B cell (primary cell): ENCODE measurements around the gene PTPRT. TPM values are rescaled to one million over a fixed set of nuclear protein-coding genes. Genes with fewer than 3 reads are reported as not detected.

ENCODE experiments used
- ATAC-seq: fragments of 200-7000 bp; cut with Tn5 transposase; one replicate; pipeline ENCODE4 v1.10.0; 2021; ENCODE audit warnings: low read depth, mild to moderate bottlenecking, moderate number of reproducible peaks, moderate library complexity
- CTCF ChIA-PET: fragments of 350-600 bp; sonication (Branson Sonifier 250); formaldehyde crosslinking; loops from one replicate; lab custom pipeline; 2021; ENCODE audit warnings: antibody characterized with exemption, inconsistent platforms; lab: Charles Lee
- POLR2A ChIA-PET: fragments of 350-600 bp; sonication (Branson Sonifier 250); formaldehyde crosslinking; loops from one replicate; lab custom pipeline; 2021; ENCODE audit warnings: antibody characterized with exemption; lab: Charles Lee
- DNase-seq: peaks from one replicate; pipeline ENCODE4 v3.0.0; 2013
- H2AFZ ChIP-seq: 2 replicates; pipeline ENCODE4 v1.6.1; 2012; ENCODE audit warnings: mild to moderate bottlenecking, low read depth, low read length; ENCODE audit not compliant: insufficient read depth, poor library complexity, severe bottlenecking
- H3K27ac ChIP-seq, 2 donors: 1 replicate in 1 of 2; 2 replicates in 1 of 2; pipeline ENCODE4 v1.5.1; 2012 to 2013; ENCODE audit warnings: low read length in 2 of 2, mild to moderate bottlenecking in 2 of 2, moderate library complexity in 1 of 2
- H3K27me3 ChIP-seq, 4 experiments: fragments of 200-600 bp in 1 of 4; sonication (generic) in 1 of 4; replicated peaks in 1 of 4; 1 replicate in 2 of 4; 2 replicates in 2 of 4; pipeline versions ENCODE4 v1.6.1 to v1.7.0; 2013 to 2016; ENCODE audit warnings: low read length in 3 of 4, mild to moderate bottlenecking in 2 of 4, mixed read lengths in 1 of 4, moderate library complexity in 1 of 4; ENCODE audit not compliant: insufficient read depth in 4 of 4, control insufficient read depth in 3 of 4; ENCODE audit errors: control extremely low read depth in 1 of 4
- H3K36me3 ChIP-seq, 2 experiments: replicated peaks in 1 of 2; 1 replicate in 1 of 2; 2 replicates in 1 of 2; pipeline versions ENCODE4 v1.6.1 to v1.7.1; 2013; ENCODE audit warnings: low read length in 1 of 2; ENCODE audit not compliant: insufficient read depth in 2 of 2, control insufficient read depth in 1 of 2; ENCODE audit errors: control extremely low read depth in 1 of 2, extremely low read depth in 1 of 2
- H3K4me1 ChIP-seq, 2 donors: fragments of 200-600 bp in 1 of 2; sonication (generic) in 1 of 2; 1 replicate in 1 of 2; 2 replicates in 1 of 2; pipeline versions ENCODE4 v1.5.1 to v1.6.1; 2013 to 2017; ENCODE audit warnings: low read length in 2 of 2; ENCODE audit not compliant: control insufficient read depth in 2 of 2, insufficient read depth in 2 of 2
- H3K4me2 ChIP-seq: replicated peaks from 2 replicates; pipeline ENCODE3; 2012; ENCODE audit warnings: mild to moderate bottlenecking, low read depth, low read length; ENCODE audit not compliant: poor library complexity, severe bottlenecking
- H3K4me3 ChIP-seq, 5 experiments: fragments of 200-600 bp in 1 of 5; sonication (generic) in 1 of 5; 1 replicate in 3 of 5; 2 replicates in 2 of 5; pipeline versions ENCODE4 v1.5.1 to v1.7.0; 2011 to 2016; ENCODE audit warnings: low read length in 4 of 5, mild to moderate bottlenecking in 4 of 5, low read depth in 2 of 5, control low read depth in 1 of 5, moderate library complexity in 1 of 5; ENCODE audit not compliant: insufficient read depth in 1 of 5; ENCODE audit errors: control extremely low read depth in 1 of 5, extremely low read depth in 1 of 5
- H3K79me2 ChIP-seq: fragments of 200-600 bp; sonication (generic); one replicate; pipeline ENCODE4 v1.6.0; 2016; ENCODE audit warnings: low read length; ENCODE audit not compliant: control insufficient read depth, insufficient read depth
- H3K9ac ChIP-seq: fragments of 200-600 bp; sonication (generic); 2 replicates; pipeline ENCODE4 v1.6.1; 2017; ENCODE audit warnings: mild to moderate bottlenecking, low read length, moderate library complexity
- H3K9me3 ChIP-seq, 3 donors: one replicate each; pipeline versions ENCODE4 v1.6.1 to v1.7.1; 2013; ENCODE audit warnings: low read length in 2 of 3; ENCODE audit not compliant: control insufficient read depth in 2 of 3, insufficient read depth in 1 of 3; ENCODE audit errors: control extremely low read depth in 1 of 3
- H4K20me1 ChIP-seq: 2 replicates; pipeline ENCODE4 v1.6.0; 2012; ENCODE audit warnings: mild to moderate bottlenecking, low read length; ENCODE audit not compliant: insufficient read depth, control insufficient read depth, poor library complexity, severe bottlenecking
- H3K27ac Mint-ChIP-seq: one replicate; pipeline ENCODE4 v1.8.0; 2021; ENCODE audit warnings: mixed read lengths
- H3K27me3 Mint-ChIP-seq: one replicate; pipeline ENCODE4 v1.8.0; 2021; ENCODE audit warnings: mixed read lengths
- H3K4me1 Mint-ChIP-seq: one replicate; pipeline ENCODE4 v1.8.0; 2021; ENCODE audit warnings: mixed read lengths
- H3K4me3 Mint-ChIP-seq: one replicate; pipeline ENCODE4 v1.8.0; 2021; ENCODE audit warnings: mixed read lengths
- H3K9me3 Mint-ChIP-seq: one replicate; pipeline ENCODE4 v1.8.0; 2022; ENCODE audit warnings: mixed read lengths; ENCODE audit not compliant: insufficient read depth
- CTCF ChIP-seq: fragments of 200-600 bp; IDR thresholded peaks from one replicate; pipeline ENCODE4 v1.8.0; 2022; ENCODE audit warnings: antibody characterized with exemption, mild to moderate bottlenecking
- EZH2 ChIP-seq: IDR thresholded peaks from 2 replicates; pipeline ENCODE4 v1.6.1; 2012; ENCODE audit warnings: borderline replicate concordance, low read depth, mild to moderate bottlenecking, moderate library complexity, low read length; ENCODE audit not compliant: insufficient read depth, poor library complexity, severe bottlenecking
- WGBS: methylation state at CpG from one replicate; pipeline ENCODE4 v1.1.5; 2013; ENCODE audit warnings: missing lambda C conversion rate; ENCODE audit not compliant: insufficient coverage; 5-methylcytosine and 5-hydroxymethylcytosine counted together
- intact Hi-C: fragments of 100-400 bp; cut with micrococcal nuclease; formaldehyde crosslinking; loops from one replicate; pipeline ENCODE4 v1.10.0; 2022
- polyA plus RNA-seq: library from polyadenylated mRNA; depleted of rRNA; stranded (reverse); fragments of >200 nt; gene quantifications from 2 replicates; pipeline ENCODE4 v1.2.3, GENCODE V29; 2012
- total RNA-seq, 2 donors: library from RNA; stranded (reverse); fragments of 120-200 nt in 1 of 2; gene quantifications; 1 replicate in 1 of 2; 2 replicates in 1 of 2; pipeline versions ENCODE4 v1.2.3 to v1.2.4, GENCODE V29; 2013 to 2022

The PTPRT gene
- total and polyA plus RNA-seq, 2 donors (not counting 1 experiment from before 2014, with no cell fraction given) = not detected

GRCh38 chr20:42359617-42360016 lies 830.1 kb downstream of the PTPRT start:
- no peak overlapping the region for H3K27ac Mint-ChIP-seq
- CTCF ChIA-PET = interaction anchor here (0.6 kb wide), 1 partner anchor 433 kb away, joined by 3 read pairs; no protein-coding TSS in a partner anchor
- H3K36me3 ChIP-seq = no peaks in the 10 kb centered on the region

GRCh38 chr20:42352096-42352495 lies 837.6 kb downstream of the PTPRT start:
- ChIA-PET POLR2A (no interaction called here), CTCF (no interaction called here)
- intact Hi-C loops = no loop called here
- H4K20me1 ChIP-seq = no peaks in the 10 kb centered on the region
- no peak overlapping the region for H3K9ac ChIP-seq
- Mint-ChIP-seq H3K4me1 (no peaks in the 10 kb centered on the region), H3K27me3 (peaks cover 3% of the 10 kb centered on the region), H3K4me3 (no peak overlapping the region), H3K9me3 (no peaks in the 10 kb centered on the region), H3K27ac (no peak overlapping the region)
- ATAC-seq (no peak), DNase-seq (no peak)
- H3K4me1 ChIP-seq = no peaks in the 10 kb centered on the region
- TF ChIP-seq CTCF = no peak
- TF ChIP-seq EZH2 = no peak
- H3K27me3 ChIP-seq = no peaks in the 10 kb centered on the region
- no peaks in the 10 kb centered on the region for H3K36me3 ChIP-seq
- no peak overlapping the region for H3K4me3 ChIP-seq
- WGBS = 43% methylated on average over 1 of the region's 6 CpGs
- no peak overlapping the region for H3K27ac ChIP-seq
- H3K9me3 ChIP-seq = peaks cover 0 to 3% (median 0%) of the 10 kb centered on the region in 3 donors
- H3K4me2 ChIP-seq = no peak overlapping the region
- H3K79me2 ChIP-seq = no peaks in the 10 kb centered on the region
- no peak overlapping the region for H2AFZ ChIP-seq

More at GRCh38 chr20:42359617-42360016, 830.1 kb downstream of the PTPRT start:
- no peak overlapping the region for H3K27ac ChIP-seq
- no peak overlapping the region for H3K9ac ChIP-seq
- no peak overlapping the region for H3K4me3 ChIP-seq
- Mint-ChIP-seq H3K9me3 (no peaks in the 10 kb centered on the region), H3K4me3 (no peak overlapping the region), H3K27me3 (peaks cover 3% of the 10 kb centered on the region), H3K4me1 (no peaks in the 10 kb centered on the region)
- H2AFZ ChIP-seq = no peak overlapping the region
- 81% methylated on average over 8 of the region's 10 CpGs for WGBS
- H3K27me3 ChIP-seq = no peaks in the 10 kb centered on the region
- POLR2A ChIA-PET = no interaction called here
- H3K9me3 ChIP-seq = peaks cover 0 to 8% (median 0%) of the 10 kb centered on the region in 3 donors
- no peak for TF ChIP-seq CTCF
- no peak for TF ChIP-seq EZH2
- no peaks in the 10 kb centered on the region for H3K79me2 ChIP-seq
- intact Hi-C loops = no loop called here
- no peak overlapping the region for H3K4me2 ChIP-seq
- H4K20me1 ChIP-seq = no peaks in the 10 kb centered on the region
- no peaks in the 10 kb centered on the region for H3K4me1 ChIP-seq
- DNase-seq (no peak), ATAC-seq (no peak)
